Activated T-helper 2 cell treated with anti-CD3 and anti-CD28 coated beads, Interferon-gamma antibody, Interleukin-2, Interleukin-4, amounts not matched to agents 10 μg/mL and 5 μg/mL and 100 μg/mL, durations not matched to agents 14 hours and 24 hours and 36 hours (primary cell): ENCODE measurements around the gene AQP5. TPM values are rescaled to one million over a fixed set of nuclear protein-coding genes. Genes with fewer than 3 reads are reported as not detected.

Experiments used
- DNase-seq: peaks from one replicate; pipeline ENCODE4 v3.0.0; 2021; ENCODE audit warnings: low spot score
- H3K27ac Mint-ChIP-seq: one replicate; pipeline ENCODE4 v1.8.0; 2021; ENCODE audit warnings: mixed read lengths
- H3K27me3 Mint-ChIP-seq: one replicate; pipeline ENCODE4 v1.8.0; 2021; ENCODE audit warnings: low read depth, mixed read lengths
- H3K36me3 Mint-ChIP-seq: one replicate; pipeline ENCODE4 v1.8.0; 2021; ENCODE audit warnings: low read depth, mixed read lengths
- H3K4me1 Mint-ChIP-seq: one replicate; pipeline ENCODE4 v1.8.0; 2021; ENCODE audit warnings: low read depth, mixed read lengths
- H3K4me3 Mint-ChIP-seq: one replicate; pipeline ENCODE4 v1.8.0; 2021; ENCODE audit warnings: low read depth, mild to moderate bottlenecking, moderate library complexity, mixed read lengths
- H3K9me3 Mint-ChIP-seq: one replicate; pipeline ENCODE4 v1.8.0; 2021; ENCODE audit warnings: mixed read lengths
- intact Hi-C: fragments of 100-400 bp; cut with micrococcal nuclease; formaldehyde crosslinking; loops from one replicate; pipeline ENCODE4 v1.15.1; 2023
- total RNA-seq: library from RNA; stranded (reverse); gene quantifications from 2 replicates; pipeline ENCODE4 v1.2.3, GENCODE V29; 2022

AQP5 gene
- total RNA-seq, 1 donor from 2014 or later, result not detected

DNA sequence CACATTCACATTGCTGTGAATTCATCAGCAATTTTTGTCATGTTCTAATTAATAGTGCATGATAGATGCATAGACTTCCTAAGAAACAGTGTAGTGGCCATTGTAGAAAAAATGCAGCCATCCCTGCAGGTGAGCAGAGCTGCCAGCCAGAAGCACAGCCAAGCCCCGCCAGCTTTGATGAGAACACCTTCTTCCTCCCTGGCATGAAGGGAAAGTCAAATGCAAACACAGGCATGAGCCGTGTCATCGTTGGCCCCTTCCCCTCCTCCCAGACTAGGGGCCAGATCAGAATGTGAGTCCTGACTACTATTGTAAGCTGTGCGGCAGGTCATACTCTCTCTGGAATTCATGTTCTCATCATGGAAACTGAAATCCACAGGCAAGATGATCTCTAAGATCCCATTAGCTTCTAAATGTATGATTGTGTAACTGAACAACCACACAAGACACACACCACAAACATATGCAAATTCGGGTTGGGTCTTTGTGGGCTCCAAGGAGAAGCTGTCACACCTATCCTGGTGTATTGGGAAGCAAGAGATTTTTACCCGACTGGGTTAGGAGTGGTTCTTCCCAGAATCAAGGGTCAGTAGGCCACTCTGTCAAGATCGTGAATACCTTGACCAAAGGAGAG is 14.0 kb upstream of the AQP5 start:
- DNase-seq, result no peak
- Mint-ChIP-seq H3K27ac (no peak overlapping the region), H3K36me3 (no peaks in the 10 kb centered on the region), H3K27me3 (peaks cover under 1% of the 10 kb centered on the region), H3K4me1 (peaks cover 19% of the 10 kb centered on the region), H3K9me3 (no peaks in the 10 kb centered on the region), H3K4me3 (no peak overlapping the region)
- intact Hi-C loops, result loop anchor here (2.0 to 5.0 kb wide), 2 partner anchors 19 to 80 kb away; no protein-coding TSS in a partner anchor

DNA sequence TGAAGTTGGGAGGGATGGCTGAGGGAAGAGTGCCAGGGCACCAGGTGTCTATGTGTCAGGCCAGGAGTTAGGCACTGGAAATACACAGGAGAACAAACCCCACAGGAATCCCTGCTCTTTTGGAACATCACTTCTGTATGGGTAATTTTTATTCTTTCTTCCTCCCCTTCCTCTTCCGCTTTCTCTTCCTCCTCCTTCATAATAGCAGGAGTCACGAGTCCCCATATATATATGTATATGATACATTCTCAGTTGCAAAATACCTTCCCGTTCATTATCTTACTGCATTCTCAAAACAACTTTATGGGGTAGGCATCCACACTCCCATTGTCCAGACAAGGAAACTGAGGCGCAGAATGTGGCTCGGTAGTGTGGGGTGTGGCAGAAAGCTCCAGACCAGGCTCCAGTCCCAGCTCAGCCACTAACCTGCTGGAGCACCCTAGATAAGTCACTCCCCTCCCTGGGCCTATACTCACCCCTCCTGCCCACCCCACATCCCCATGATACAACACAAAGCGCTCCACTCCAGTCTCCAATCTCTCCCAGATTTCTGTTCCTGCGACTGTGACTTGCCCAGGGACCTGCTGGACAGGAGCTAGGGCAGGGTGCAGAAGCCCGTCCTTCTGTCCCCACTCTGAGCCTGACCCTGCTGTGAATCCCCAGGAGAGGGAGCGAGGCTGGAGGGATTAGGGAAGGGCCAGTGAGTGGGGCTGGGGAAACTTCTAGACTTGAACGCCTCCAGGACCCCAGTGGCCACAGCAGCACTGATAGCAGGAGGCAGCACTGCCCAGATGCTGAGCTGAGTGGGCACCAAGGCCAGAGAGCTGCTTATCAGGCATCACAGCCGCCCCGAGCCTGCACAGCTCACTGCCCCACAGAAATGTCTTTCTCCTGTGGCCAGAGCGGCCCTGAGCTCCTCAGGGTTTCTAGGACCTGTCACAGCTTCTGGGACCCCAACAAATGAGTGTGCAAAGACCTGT is 12.5 kb upstream of the AQP5 start:
- Mint-ChIP-seq H3K27ac (no peak overlapping the region), H3K27me3 (peaks cover 6% of the 10 kb centered on the region), H3K4me1 (peaks cover 18% of the 10 kb centered on the region), H3K36me3 (no peaks in the 10 kb centered on the region), H3K9me3 (no peaks in the 10 kb centered on the region), H3K4me3 (no peak overlapping the region)
- intact Hi-C loops, result loop anchor here (5.0 kb wide), 1 partner anchor 82 kb away; no protein-coding TSS in a partner anchor
- no peak for DNase-seq

DNA sequence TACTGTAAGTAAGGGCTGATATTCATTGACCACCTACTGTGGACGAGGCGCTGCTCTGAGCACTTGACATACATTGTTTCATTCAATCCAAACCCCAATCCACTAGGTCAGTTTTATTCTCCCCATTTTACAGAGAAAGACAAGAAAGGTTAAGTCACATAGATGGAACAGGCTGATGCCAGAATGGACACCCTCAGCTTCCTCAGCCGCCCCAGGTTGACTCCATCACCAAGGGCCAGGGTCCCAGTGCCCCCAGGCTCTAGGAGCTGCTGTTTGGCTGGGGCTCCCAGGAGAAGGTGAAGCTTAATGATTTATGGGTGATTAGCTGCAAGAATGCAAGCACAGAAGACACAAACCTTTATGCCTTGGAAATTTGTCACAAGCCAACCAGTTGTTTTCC is 11.8 kb upstream of the AQP5 start:
- Mint-ChIP-seq H3K9me3 (no peaks in the 10 kb centered on the region), H3K4me3 (no peak overlapping the region), H3K27ac (no peak overlapping the region)

DNA sequence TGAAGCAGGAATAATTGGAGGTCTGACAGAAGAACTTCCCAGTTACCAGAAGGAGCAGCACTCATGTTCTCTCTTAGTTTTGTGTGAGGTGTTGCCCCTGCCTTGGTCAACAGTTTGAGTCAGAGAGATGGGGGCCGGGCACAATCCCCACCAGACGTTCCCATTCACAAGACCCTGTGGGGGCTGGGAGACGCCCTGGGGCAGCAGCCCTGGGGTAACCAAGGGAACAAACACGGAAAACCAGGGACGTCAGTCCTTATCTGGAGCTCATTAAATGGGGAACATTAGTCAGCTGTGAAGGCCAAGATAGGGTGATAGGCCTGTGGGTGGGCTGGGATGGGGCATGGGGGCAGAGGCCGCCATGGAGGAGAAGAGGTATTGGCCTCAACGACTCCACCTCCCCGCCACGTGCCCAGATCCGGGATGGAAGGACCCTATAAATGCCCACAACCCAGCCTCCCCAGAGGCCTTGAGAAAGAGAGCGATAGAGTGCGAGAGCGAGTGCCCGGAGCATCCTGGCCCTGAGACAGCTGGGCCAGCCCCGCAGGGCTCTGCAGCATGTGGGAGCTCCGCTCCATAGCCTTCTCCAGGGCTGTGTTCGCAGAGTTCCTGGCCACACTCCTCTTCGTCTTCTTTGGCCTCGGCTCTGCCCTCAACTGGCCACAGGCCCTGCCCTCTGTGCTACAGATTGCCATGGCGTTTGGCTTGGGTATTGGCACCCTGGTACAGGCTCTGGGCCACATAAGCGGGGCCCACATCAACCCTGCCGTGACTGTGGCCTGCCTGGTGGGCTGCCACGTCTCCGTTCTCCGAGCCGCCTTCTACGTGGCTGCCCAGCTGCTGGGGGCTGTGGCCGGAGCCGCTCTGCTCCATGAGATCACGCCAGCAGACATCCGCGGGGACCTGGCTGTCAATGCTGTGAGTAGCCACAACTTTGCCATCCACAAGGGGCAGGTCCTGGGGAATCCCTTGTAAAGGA is 11.1 kb upstream of the AQP5 start, which contains the start of gene AQP2:
Gene AQP2 (plus strand): TSS at position 465 of the 979 bp plus-strand sequence. CDS start 94 bp downstream, at position 559.
- no peak within 1 kb of the TSS for H3K27ac Mint-ChIP-seq
- peaks cover 11% of the 10 kb centered on the region for H3K4me1 Mint-ChIP-seq
- no peak for DNase-seq
- peaks cover 16% of the 10 kb centered on the region for H3K27me3 Mint-ChIP-seq
- intact Hi-C loops, result no loop called here
- no peak within 1 kb of the TSS for H3K4me3 Mint-ChIP-seq
- no peaks in the 10 kb centered on the region for H3K9me3 Mint-ChIP-seq
- no peaks in the 10 kb centered on the region for H3K36me3 Mint-ChIP-seq

More for the DNA sequence above, 11.8 kb upstream of the AQP5 start:
- no peak for DNase-seq
- intact Hi-C loops, result loop anchor here (5.0 kb wide), 1 partner anchor 83 kb away; no protein-coding TSS in a partner anchor
- Mint-ChIP-seq H3K36me3 (no peaks in the 10 kb centered on the region), H3K27me3 (peaks cover 13% of the 10 kb centered on the region), H3K4me1 (peaks cover 18% of the 10 kb centered on the region)

DNA sequence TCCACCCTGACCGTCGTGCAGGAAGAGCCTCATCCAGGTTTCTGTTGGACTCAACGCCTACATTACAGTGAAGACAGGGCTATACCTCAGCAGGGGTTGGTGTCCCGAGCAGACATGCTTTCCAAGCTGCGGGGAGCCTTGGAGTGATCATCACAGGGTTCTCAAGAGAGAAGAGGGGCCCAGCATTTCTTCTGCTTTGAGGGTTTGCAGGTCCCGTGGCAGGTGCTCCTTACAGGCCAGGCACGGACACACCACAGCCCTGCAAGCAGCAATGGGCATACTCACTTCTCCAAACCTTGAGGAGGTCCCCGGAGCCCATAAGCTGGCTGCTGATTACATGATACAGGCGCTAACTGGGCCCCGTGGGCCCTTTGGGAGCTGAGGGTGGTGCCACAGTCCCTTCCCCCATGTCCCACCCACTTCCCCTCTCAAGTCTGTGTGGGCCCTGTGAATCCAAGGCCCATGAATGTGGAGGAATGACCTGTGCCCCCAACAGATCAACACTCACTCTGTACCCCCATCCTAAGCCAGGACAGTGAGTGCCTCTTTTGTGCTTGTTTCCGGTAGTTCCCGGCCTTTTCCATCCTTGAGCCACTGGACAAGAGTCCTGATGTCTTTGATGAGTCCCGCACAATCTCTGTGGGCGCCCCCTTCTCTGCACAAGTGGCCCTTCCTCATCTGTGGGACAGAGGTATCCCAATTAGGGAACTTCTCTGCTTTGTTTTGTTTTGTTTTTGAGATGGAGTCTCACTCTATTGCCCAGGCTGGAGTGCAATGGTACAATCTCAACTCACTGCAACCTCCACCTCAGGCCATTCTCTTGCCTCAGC is 10.0 kb upstream of the AQP5 start:
- H3K9me3 Mint-ChIP-seq, result no peaks in the 10 kb centered on the region
- H3K27ac Mint-ChIP-seq, result no peak overlapping the region
- no peak for DNase-seq
- H3K27me3 Mint-ChIP-seq, result peaks cover 22% of the 10 kb centered on the region
- intact Hi-C loops, result no loop called here
- H3K36me3 Mint-ChIP-seq, result no peaks in the 10 kb centered on the region
- H3K4me1 Mint-ChIP-seq, result no peaks in the 10 kb centered on the region
- H3K4me3 Mint-ChIP-seq, result no peak overlapping the region

DNA sequence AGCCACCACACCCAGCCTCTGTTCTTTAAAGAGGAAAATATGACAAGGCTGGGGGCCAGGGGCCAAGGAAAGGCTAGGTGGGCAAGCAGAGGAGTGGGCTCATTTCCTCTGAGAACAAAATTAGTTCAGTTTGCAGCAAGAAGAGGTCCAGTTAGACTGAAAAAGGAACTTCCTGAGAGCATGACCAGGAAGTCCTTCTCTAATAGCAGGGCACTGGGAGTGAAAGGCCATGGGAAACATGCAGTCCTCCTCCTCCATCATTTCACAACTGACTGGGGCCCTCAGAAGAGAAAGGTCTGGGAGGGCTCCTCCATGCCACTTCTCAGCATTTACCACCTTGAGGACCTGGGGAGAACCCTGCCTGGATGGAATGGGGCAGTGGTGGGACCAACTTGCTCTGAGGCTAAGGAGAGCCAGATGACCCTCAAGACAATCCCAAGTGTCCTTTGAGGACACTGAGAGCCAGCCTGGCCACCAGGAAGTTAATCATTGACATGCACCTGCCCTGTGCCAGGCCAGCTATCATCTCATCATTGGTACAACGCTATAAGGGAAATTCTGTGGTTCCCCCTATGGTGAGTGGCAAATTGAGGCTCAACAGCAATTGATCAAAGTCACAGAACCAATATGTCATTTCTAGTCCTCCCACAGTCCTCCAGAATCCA is 9.1 kb upstream of the AQP5 start:
- Mint-ChIP-seq H3K36me3 (no peaks in the 10 kb centered on the region), H3K9me3 (no peaks in the 10 kb centered on the region), H3K27ac (no peak overlapping the region), H3K4me3 (no peak overlapping the region), H3K4me1 (no peaks in the 10 kb centered on the region), H3K27me3 (peaks cover 30% of the 10 kb centered on the region)
- intact Hi-C loops, result no loop called here
- no peak for DNase-seq

DNA sequence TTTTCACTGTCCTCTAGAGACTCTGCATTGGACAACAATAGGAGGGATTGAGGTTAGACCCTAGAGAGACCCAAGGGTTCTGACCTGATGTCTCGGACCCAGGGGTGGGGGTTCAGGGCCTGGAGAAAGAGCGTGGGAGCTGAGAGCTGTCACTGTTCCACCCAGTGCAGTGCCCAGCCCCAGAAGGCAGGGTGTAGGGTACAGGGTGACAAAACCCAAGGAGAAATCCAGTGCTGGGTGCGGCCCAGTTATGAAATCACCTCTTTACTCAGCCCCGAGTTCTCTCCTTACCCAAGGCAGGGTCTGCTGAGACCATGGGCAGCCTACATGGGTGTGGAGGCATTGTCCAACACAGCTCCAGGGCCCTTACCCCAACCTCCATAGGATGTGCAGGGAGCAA is 8.5 kb upstream of the AQP5 start:
- H3K27me3 Mint-ChIP-seq, result peaks cover 36% of the 10 kb centered on the region
- no peaks in the 10 kb centered on the region for H3K36me3 Mint-ChIP-seq
- H3K4me1 Mint-ChIP-seq, result no peaks in the 10 kb centered on the region

DNA sequence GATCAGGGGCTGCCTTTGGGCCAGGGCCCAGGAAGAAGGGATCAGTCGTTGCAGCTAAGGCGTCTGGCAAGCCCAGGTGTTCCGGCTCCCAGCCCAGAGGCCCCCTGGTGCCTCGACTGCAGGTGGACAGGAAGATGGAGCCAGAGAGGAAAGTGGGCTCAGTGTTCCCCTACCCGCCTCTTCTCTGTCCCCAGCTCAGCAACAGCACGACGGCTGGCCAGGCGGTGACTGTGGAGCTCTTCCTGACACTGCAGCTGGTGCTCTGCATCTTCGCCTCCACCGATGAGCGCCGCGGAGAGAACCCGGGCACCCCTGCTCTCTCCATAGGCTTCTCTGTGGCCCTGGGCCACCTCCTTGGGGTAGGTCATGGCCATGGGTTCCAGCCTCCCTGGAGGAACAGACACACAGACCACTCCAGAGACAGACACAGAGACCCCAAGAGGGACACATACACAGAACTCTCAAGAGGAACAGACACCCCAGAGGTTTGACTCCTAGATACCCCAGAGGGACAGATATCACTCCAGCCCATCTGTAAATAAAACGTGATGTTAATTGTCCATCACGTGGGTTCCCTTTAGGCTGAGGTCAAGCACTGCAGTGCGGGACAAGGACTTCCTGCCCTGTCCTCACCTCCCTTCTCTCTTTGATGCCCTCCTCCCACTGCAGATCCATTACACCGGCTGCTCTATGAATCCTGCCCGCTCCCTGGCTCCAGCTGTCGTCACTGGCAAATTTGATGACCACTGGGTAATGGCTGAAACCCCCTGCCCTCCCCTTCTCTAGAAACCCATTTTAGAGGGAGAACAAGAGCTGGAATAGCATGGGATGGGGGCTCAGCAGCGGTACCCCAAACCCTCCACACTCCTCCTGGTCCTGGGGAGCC is 7.5 kb upstream of the AQP5 start:
- H3K4me1 Mint-ChIP-seq, result no peaks in the 10 kb centered on the region
- no peak for DNase-seq
- H3K27ac Mint-ChIP-seq, result no peak overlapping the region
- intact Hi-C loops, result no loop called here
- H3K9me3 Mint-ChIP-seq, result no peaks in the 10 kb centered on the region
- no peaks in the 10 kb centered on the region for H3K36me3 Mint-ChIP-seq
- no peak overlapping the region for H3K4me3 Mint-ChIP-seq
- H3K27me3 Mint-ChIP-seq, result peaks cover 47% of the 10 kb centered on the region

More for the DNA sequence above, 8.5 kb upstream of the AQP5 start:
- H3K4me3 Mint-ChIP-seq, result no peak overlapping the region
- intact Hi-C loops, result no loop called here
- no peak for DNase-seq
- H3K9me3 Mint-ChIP-seq, result no peaks in the 10 kb centered on the region
- no peak overlapping the region for H3K27ac Mint-ChIP-seq

DNA sequence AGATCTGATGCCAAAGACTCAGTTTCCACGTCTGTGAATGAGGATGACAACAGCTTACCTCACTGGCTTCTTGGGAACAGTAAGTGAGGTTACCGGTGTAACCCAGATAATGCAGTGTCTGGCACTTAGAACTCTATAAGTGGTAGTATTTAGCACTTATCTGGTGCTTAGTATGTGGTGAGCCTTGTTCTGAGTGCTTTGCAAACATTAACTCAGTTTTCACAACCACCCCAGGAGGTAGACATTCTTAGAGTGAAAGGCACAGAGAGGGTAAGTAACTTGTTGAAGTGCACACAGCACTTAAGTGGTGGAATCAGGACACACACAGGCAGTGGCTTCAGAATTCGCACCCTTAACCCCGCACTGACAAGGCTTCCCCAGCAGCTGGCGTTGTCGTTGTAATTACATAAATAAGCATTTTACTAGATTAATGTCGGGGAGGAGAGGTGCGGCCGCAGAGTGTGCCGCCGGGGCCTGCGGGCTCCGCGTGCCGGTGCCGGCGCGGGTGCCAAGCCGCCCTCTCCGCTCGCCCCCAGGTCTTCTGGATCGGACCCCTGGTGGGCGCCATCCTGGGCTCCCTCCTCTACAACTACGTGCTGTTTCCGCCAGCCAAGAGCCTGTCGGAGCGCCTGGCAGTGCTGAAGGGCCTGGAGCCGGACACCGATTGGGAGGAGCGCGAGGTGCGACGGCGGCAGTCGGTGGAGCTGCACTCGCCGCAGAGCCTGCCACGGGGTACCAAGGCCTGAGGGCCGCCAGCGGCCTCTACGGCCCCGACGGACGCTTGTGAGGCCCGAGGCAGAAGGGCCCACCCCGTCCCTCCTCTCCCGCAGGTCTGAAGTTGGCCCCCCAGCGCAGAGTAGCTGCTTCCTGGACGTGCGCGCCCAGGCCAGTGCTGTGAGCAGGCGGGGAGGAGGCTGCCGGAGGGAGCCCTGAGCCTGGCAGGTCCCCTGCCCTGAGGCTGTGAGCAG is 6.5 kb upstream of the AQP5 start:
- Mint-ChIP-seq H3K4me1 (peaks cover 1% of the 10 kb centered on the region), H3K36me3 (no peaks in the 10 kb centered on the region), H3K27ac (no peak overlapping the region), H3K9me3 (no peaks in the 10 kb centered on the region), H3K4me3 (no peak overlapping the region), H3K27me3 (peaks cover 56% of the 10 kb centered on the region)
- intact Hi-C loops, result no loop called here
- no peak for DNase-seq
